Tibial nerve (tissue), 4 donors: Measurements from ENCODE around the gene TSPAN5. TPM values are rescaled to one million over a fixed set of nuclear protein-coding genes. Genes with fewer than 3 reads are reported as not detected.

Experiments
- DNase-seq, 2 donors: peaks; one replicate each; pipeline ENCODE4 v3.0.0-alpha.2; 2019; ENCODE audit warnings: low spot score in 2 of 2
- H3K27ac ChIP-seq, 4 donors: fragments of 200-600 bp; sonication (generic) in 3 of 4; one replicate each; pipeline ENCODE4 v1.5.1; 2017 to 2019; ENCODE audit warnings: mild to moderate bottlenecking in 1 of 4
- H3K27me3 ChIP-seq, 2 donors: fragments of 200-600 bp; sonication (generic) in 1 of 2; one replicate each; pipeline versions ENCODE4 v1.5.1 to v1.6.0; 2017 to 2019
- H3K36me3 ChIP-seq, 3 donors: fragments of 200-600 bp; sonication (generic); one replicate each; pipeline ENCODE4 v1.5.1; 2018 to 2019
- H3K4me1 ChIP-seq, 4 donors: fragments of 200-600 bp; sonication (generic) in 3 of 4; one replicate each; pipeline ENCODE4 v1.5.1; 2017 to 2019
- H3K4me3 ChIP-seq, 4 donors: fragments of 200-600 bp; sonication (generic) in 3 of 4; one replicate each; pipeline ENCODE4 v1.5.1; 2017 to 2019; ENCODE audit warnings: mild to moderate bottlenecking in 1 of 4, moderate library complexity in 1 of 4
- H3K9me3 ChIP-seq, 4 donors: fragments of 200-600 bp; sonication (generic) in 3 of 4; one replicate each; pipeline ENCODE4 v1.5.1; 2017 to 2019
- EP300 ChIP-seq, 2 donors: sonication (generic); formaldehyde crosslinking; IDR thresholded peaks; one replicate each; pipeline ENCODE4 v1.6.1; 2017; ENCODE audit warnings: antibody characterized with exemption in 2 of 2, mild to moderate bottlenecking in 1 of 2
- POLR2A ChIP-seq, 2 donors: fragments of 450-650 bp; IDR thresholded peaks; one replicate each; pipeline ENCODE4 v1.6.1; 2017; ENCODE audit warnings: antibody characterized with exemption in 2 of 2, mild to moderate bottlenecking in 2 of 2, moderate library complexity in 2 of 2
- WGBS, 2 donors: methylation state at CpG; one replicate each; pipeline ENCODE4 v1.1.5; 2018; 5-methylcytosine and 5-hydroxymethylcytosine counted together
- total RNA-seq, 4 donors: library from RNA; depleted of rRNA; stranded (reverse); fragments of >200 nt; gene quantifications; one replicate each; pipeline ENCODE4 v1.1.0, GENCODE V29; 2016
- TF ChIP-seq, protein P1 (sequence below), 5 experiments: fragments of 200-600 bp in 3 of 5; fragments of 450-650 bp in 2 of 5; sonication (generic) in 3 of 5; IDR thresholded peaks; one replicate each; pipeline ENCODE4 v1.5.1; 2016 to 2019; ENCODE audit warnings: antibody characterized with exemption in 5 of 5, mild to moderate bottlenecking in 3 of 5, moderate library complexity in 2 of 5

Gene TSPAN5
- total RNA-seq, 4 donors from 2014 or later = 15.3 to 30.8 (median 25.6) TPM

DNA sequence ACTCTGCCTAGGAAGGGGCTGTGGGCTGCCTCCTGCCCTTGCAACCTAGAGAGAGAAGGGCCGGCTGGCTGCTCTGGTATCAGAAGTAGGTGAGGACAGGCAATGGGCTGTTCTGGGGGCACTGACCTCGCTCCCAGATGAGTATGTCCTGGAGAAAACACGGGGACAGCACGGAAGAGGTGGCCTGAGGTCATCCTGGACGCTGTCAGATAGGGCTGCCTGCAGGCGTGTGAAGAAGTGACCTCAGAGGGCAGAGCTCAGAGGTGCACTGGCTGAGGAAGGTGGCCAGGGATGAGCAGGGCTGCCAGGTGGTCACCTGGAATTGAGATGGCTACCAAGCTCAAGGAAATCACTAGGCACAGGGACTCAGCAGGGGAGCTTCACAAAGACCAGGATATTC lies 159.6 kb downstream of the TSPAN5 start:
- H3K4me3 ChIP-seq = no peak overlapping the region
- H3K4me1 ChIP-seq = peaks cover 0 to 3% (median 0%) of the 10 kb centered on the region in 4 donors
- no peaks in the 10 kb centered on the region for H3K27me3 ChIP-seq
- no peak overlapping the region for H3K27ac ChIP-seq
- 76 to 81% methylated on average over 6 of the region's 6 CpGs for WGBS, 2 donors
- no peak for DNase-seq
- H3K9me3 ChIP-seq = no peaks in the 10 kb centered on the region
- peaks cover 0 to 6% (median 0%) of the 10 kb centered on the region in 3 donors for H3K36me3 ChIP-seq
- no peak for TF ChIP-seq POLR2A (IDR thresholded peaks at IDR 0.05)
- TF ChIP-seq, protein P1, sequence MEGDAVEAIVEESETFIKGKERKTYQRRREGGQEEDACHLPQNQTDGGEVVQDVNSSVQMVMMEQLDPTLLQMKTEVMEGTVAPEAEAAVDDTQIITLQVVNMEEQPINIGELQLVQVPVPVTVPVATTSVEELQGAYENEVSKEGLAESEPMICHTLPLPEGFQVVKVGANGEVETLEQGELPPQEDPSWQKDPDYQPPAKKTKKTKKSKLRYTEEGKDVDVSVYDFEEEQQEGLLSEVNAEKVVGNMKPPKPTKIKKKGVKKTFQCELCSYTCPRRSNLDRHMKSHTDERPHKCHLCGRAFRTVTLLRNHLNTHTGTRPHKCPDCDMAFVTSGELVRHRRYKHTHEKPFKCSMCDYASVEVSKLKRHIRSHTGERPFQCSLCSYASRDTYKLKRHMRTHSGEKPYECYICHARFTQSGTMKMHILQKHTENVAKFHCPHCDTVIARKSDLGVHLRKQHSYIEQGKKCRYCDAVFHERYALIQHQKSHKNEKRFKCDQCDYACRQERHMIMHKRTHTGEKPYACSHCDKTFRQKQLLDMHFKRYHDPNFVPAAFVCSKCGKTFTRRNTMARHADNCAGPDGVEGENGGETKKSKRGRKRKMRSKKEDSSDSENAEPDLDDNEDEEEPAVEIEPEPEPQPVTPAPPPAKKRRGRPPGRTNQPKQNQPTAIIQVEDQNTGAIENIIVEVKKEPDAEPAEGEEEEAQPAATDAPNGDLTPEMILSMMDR (IDR thresholded peaks at IDR 0.05) = no peak
- TF ChIP-seq EP300 (IDR thresholded peaks at IDR 0.05) = no peak

DNA sequence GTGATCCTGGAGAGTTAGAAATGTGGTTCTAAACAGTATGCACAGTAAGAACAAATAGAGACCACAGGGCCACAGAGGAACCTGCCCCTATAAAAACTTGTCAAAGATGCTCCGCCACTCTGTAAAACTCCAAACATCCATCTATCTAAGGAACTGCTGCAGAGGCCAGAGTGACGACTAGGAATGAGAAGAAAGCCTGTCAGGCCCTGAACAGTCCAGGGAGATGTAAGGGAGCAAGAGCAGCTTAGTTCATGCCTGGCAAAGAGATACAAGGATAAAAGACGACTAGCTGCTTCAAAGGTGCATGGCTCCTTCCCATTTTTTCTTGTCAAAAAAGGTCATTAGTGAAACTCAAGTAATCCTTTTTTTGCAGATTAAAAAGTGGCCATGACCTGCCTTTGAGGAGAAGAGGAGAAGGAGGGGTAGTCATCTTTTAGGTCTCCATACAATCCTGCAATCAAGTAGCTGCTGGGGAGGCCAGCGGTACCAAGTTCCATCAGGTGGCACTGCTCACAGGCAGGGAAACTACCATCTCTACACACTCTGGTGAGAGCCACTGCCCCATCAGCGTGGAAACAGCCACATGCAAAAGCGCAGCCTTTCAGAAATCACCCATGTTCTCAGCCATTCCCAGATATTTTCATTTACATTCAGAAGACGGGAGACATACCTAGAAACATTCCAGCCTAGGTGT lies 162.1 kb downstream of the TSPAN5 start:
- Histone ChIP-seq H3K4me1 (peaks cover 0 to 12% (median 0%) of the 10 kb centered on the region in 4 donors), H3K27ac (no peak overlapping the region), H3K4me3 (no peak overlapping the region), H3K27me3 (no peaks in the 10 kb centered on the region), H3K36me3 (no peaks in the 10 kb centered on the region), H3K9me3 (no peaks in the 10 kb centered on the region)
- TF ChIP-seq EP300 (IDR thresholded peaks at IDR 0.05) (no peak), POLR2A (IDR thresholded peaks at IDR 0.05) (no peak)
- TF ChIP-seq, protein P1 (IDR thresholded peaks at IDR 0.05) = no peak
- no peak for DNase-seq
- 85 to 87% methylated on average over 7 of the region's 7 CpGs for WGBS, 2 donors

DNA sequence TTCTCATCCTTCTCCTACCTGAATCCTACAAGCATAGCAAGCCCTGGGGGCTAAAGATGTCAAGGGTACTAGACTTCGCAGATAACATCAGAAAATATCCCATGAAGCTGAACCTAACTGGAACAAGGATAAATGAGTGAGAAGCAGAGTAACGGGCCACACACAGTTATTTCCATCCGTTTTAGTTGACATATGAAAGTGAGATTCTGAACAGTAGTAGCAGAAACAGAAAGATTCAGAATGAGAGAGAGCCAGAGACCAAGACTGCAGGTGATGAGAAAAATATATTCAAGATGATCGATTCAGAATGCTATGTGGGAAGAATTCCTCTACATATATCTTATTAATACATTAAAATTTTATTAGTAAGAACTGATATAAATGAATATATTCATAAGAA lies 165.1 kb downstream of the TSPAN5 start:
- Histone ChIP-seq H3K36me3 (no peaks in the 10 kb centered on the region), H3K4me1 (peaks cover 0 to 9% (median 0%) of the 10 kb centered on the region in 4 donors), H3K9me3 (no peaks in the 10 kb centered on the region), H3K27ac (no peak overlapping the region), H3K27me3 (no peaks in the 10 kb centered on the region), H3K4me3 (no peak overlapping the region)
- WGBS, 2 donors = 77 to 95% methylated on average over 4 of the region's 4 CpGs
- no peak for TF ChIP-seq EP300 (IDR thresholded peaks at IDR 0.05)
- TF ChIP-seq, protein P1 (IDR thresholded peaks at IDR 0.05) = no peak
- TF ChIP-seq POLR2A (IDR thresholded peaks at IDR 0.05) = no peak
- DNase-seq = no peak

DNA sequence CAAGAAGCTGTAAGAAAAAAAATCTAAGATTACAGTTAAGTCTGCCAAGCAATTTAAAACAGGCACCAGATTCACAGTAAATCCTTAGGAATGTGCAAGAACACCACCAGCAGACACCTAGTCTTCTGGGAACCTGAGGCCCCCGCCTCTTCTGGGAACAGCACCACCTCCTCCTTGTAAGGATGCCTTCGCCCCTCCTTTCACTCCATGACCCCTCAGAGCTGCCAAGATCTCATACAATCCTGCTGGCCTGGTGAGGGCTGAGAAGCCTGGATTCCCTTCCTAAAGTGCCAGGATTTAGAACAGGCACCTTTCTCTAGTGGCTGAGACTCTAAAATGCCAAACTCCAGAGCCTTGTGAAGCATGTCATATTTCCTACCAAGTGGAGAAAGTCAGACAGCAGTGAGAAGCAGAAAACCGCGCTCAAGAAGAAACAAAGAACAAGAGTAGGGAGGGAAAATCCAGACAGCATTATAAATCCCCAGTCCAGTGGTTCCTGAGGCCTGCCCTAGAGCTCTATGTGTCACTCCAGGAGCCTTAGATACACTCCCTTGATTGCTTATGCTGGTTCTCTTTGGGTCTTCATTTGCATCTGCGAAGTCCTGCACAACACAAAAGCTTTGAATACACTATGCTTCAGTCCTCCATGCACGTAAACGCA lies 166.4 kb downstream of the TSPAN5 start:
- H3K27ac ChIP-seq = no peak overlapping the region

More for the DNA sequence above, 166.4 kb downstream of the TSPAN5 start:
- no peaks in the 10 kb centered on the region for H3K27me3 ChIP-seq
- peaks cover 0 to 9% (median 0%) of the 10 kb centered on the region in 4 donors for H3K4me1 ChIP-seq
- no peaks in the 10 kb centered on the region for H3K36me3 ChIP-seq
- WGBS, 2 donors = 83 to 87% methylated on average over 7 of the region's 7 CpGs
- no peak for TF ChIP-seq POLR2A (IDR thresholded peaks at IDR 0.05)
- TF ChIP-seq, protein P1 (IDR thresholded peaks at IDR 0.05) = no peak
- no peak for TF ChIP-seq EP300 (IDR thresholded peaks at IDR 0.05)
- no peak overlapping the region for H3K4me3 ChIP-seq
- DNase-seq = no peak
- H3K9me3 ChIP-seq = no peaks in the 10 kb centered on the region
